Esophagus (tissue), 2 donors: ENCODE measurements around the gene PNCK. TPM values are rescaled to one million over a fixed set of nuclear protein-coding genes. Genes with fewer than 3 reads are reported as not detected.

Experiments used
- H3K27ac ChIP-seq, 2 donors: one replicate each; pipeline ENCODE4 v1.5.1; 2013; ENCODE audit warnings: low read depth in 2 of 2, mild to moderate bottlenecking in 2 of 2, inconsistent platforms in 1 of 2, low read length in 1 of 2, moderate library complexity in 1 of 2
- H3K27me3 ChIP-seq, 2 donors: one replicate each; pipeline ENCODE4 v1.6.1; 2013; ENCODE audit warnings: low read length in 2 of 2, control low read depth in 1 of 2, mild to moderate bottlenecking in 1 of 2; ENCODE audit not compliant: insufficient read depth in 2 of 2, control insufficient read depth in 1 of 2
- H3K36me3 ChIP-seq, 2 donors: one replicate each; pipeline ENCODE4 v1.6.1; 2013; ENCODE audit warnings: low read length in 1 of 2; ENCODE audit not compliant: control insufficient read depth in 2 of 2, insufficient read depth in 2 of 2
- H3K4me1 ChIP-seq, 2 donors: one replicate each; pipeline ENCODE4 v1.6.1; 2013; ENCODE audit warnings: low read length in 1 of 2; ENCODE audit not compliant: control insufficient read depth in 2 of 2, insufficient read depth in 2 of 2
- H3K4me3 ChIP-seq, 2 donors: one replicate each; pipeline ENCODE4 v1.5.1; 2013; ENCODE audit warnings: low read length in 2 of 2, mild to moderate bottlenecking in 2 of 2, low read depth in 1 of 2, moderate library complexity in 1 of 2
- H3K9me3 ChIP-seq, 2 donors: one replicate each; pipeline ENCODE4 v1.6.1; 2013; ENCODE audit warnings: mild to moderate bottlenecking in 2 of 2, low read depth in 1 of 2, low read length in 1 of 2, moderate library complexity in 1 of 2; ENCODE audit not compliant: control insufficient read depth in 2 of 2, insufficient read depth in 1 of 2
- WGBS, 2 donors: extraction: QIAGEN DNeasy Blood & Tissue Kit; methylation state at CpG; one replicate each; pipeline ENCODE4 v1.1.7; 2013; 5-methylcytosine and 5-hydroxymethylcytosine counted together
- polyA plus RNA-seq, 2 donors: library from polyadenylated mRNA; stranded (reverse); fragments of 200-250 nt; gene quantifications; one replicate each; pipeline ENCODE4 v1.2.3, GENCODE V29; 2013
- donor health status: healthy with polysubstance abuse.
- donor health status: Bipolar disorder and iron deficiency.

The PNCK gene
- polyA plus RNA-seq, 2 donors = 5.0 to 6.4 TPM

- H3K27me3 ChIP-seq = no peaks in the 10 kb centered on the region
- H3K9me3 ChIP-seq = no peaks in the 10 kb centered on the region
- WGBS, 2 donors = 87 to 91% methylated on average over 14 of the region's 14 CpGs
Observed at GRCh38 chrX:153633048-153633447, 40.6 kb downstream of the PNCK start.

DNA sequence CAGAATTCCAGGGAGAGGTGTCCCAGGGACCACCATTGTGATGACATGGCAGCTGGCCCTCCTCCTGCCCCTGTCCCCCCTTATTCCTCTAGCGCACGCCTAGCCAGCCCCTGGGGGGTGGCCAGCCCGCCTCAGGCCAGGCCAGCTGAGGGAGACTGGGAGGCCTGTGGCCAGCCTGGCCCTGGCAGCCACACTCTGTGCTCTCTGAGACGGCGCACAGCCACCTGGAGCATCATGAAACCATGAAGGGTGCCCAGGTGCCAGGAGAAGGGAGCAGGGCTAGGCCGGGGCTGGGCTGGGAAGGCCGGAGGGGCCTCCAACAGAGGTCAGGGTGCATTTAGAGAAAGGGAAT is 41.0 kb downstream of the PNCK start:
- Histone ChIP-seq H3K4me1 (no peaks in the 10 kb centered on the region), H3K4me3 (no peak overlapping the region), H3K27ac (no peak overlapping the region), H3K9me3 (no peaks in the 10 kb centered on the region), H3K27me3 (no peaks in the 10 kb centered on the region), H3K36me3 (no peaks in the 10 kb centered on the region)
- 76 to 98% methylated on average over 7 of the region's 7 CpGs for WGBS, 2 donors

More at GRCh38 chrX:153633048-153633447, 40.6 kb downstream of the PNCK start:
- Histone ChIP-seq H3K36me3 (no peaks in the 10 kb centered on the region), H3K27ac (no peak overlapping the region), H3K4me1 (no peaks in the 10 kb centered on the region), H3K4me3 (no peak overlapping the region)

DNA sequence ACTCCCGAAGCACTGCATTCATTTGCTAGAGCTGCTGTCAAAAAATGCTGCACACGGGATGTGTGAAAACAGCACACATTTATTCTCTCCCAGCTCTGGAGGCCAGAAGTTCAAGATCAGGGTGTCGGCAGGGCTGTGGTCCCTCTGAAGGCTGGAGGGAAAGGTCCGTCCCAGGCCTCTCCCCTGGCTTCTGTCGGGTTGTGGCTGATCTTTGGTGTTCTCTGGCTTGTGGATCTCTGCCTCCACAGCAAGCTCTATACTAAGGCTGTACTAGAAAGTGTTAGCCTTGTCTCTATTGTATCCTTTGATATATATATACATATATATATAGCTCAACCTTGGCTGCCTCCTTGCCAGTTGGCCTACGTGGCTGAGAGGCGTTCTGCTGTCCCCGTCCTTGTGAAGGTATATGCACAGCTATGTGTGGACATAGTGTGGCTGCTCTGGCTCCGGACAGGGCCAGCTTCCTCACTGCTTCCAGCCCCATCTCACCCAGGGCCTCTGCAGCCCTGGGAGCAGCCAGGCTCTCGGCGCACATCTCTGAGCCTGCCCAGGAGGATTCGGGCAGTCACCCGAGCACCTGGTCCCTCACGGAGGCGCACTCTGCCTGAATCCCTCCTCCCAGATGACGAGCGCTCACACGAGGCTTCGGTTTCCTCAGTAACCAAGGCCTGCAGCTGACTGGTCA is 41.6 kb downstream of the PNCK start:
- H3K4me3 ChIP-seq = no peak overlapping the region
- no peaks in the 10 kb centered on the region for H3K36me3 ChIP-seq
- no peaks in the 10 kb centered on the region for H3K4me1 ChIP-seq
- no peaks in the 10 kb centered on the region for H3K9me3 ChIP-seq
- H3K27me3 ChIP-seq = no peaks in the 10 kb centered on the region
- H3K27ac ChIP-seq = no peak overlapping the region
- WGBS, 2 donors = 87 to 95% methylated on average over 19 of the region's 19 CpGs

- no peaks in the 10 kb centered on the region for H3K27me3 ChIP-seq
- H3K4me3 ChIP-seq = no peak overlapping the region
- no peaks in the 10 kb centered on the region for H3K36me3 ChIP-seq
- H3K9me3 ChIP-seq = no peaks in the 10 kb centered on the region
- H3K4me1 ChIP-seq = no peaks in the 10 kb centered on the region
- 93 to 96% methylated on average over 2 of the region's 2 CpGs for WGBS, 2 donors
- H3K27ac ChIP-seq = no peak overlapping the region
Observed at GRCh38 chrX:153631346-153631745, 42.3 kb downstream of the PNCK start.

- Histone ChIP-seq H3K4me1 (no peaks in the 10 kb centered on the region), H3K36me3 (no peaks in the 10 kb centered on the region), H3K27ac (no peak overlapping the region), H3K4me3 (no peak overlapping the region), H3K9me3 (no peaks in the 10 kb centered on the region), H3K27me3 (no peaks in the 10 kb centered on the region)
- WGBS, 2 donors = 79 to 87% methylated on average over 12 of the region's 12 CpGs
Observed at GRCh38 chrX:153628665-153629064, 44.9 kb downstream of the PNCK start.

DNA sequence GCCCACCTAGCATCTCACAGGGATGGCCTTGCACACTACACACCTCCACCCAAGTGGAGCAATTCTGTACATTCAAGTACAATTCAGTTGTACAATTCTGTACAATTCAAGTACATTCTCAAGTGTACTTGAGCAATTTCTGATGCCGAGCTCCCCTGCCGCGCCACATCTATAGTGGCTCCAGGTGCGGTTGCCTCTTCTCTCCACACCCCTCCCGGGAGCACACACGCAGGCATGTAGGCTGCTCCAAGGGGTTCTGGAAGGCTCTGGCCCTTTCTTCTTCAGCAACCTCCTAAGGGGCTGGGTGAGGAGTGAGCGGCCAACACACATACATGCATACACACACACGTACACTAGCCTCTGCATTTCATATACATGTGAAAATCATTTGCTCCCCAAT is 45.5 kb downstream of the PNCK start:
- Histone ChIP-seq H3K4me3 (no peak overlapping the region), H3K27me3 (no peaks in the 10 kb centered on the region), H3K9me3 (no peaks in the 10 kb centered on the region), H3K36me3 (no peaks in the 10 kb centered on the region), H3K4me1 (no peaks in the 10 kb centered on the region), H3K27ac (no peak overlapping the region)
- WGBS, 2 donors = 89 to 94% methylated on average over 8 of the region's 8 CpGs

DNA sequence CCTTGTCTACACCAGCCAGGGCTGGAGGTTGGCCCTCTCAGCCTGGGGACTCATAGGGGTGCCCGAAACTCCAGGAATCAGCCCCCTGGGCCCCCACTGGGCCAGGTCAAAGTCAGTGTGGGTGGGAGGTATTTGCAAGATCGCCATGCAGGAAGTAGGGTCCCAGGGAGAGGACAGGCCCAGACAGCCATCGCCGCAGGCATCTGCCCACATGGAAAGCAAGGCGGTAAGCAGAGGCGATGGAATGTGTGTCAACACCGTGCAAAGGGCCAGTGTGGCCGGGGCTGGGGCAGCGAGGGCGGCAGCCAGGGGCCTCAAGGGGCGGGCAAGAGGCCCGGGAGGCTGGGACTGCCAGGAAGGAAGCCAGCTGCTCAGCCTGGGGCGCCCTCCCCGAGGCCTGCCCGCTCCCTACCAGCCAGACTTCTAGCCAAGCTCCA is 45.9 kb downstream of the PNCK start:
- Histone ChIP-seq H3K4me3 (no peak overlapping the region), H3K9me3 (no peaks in the 10 kb centered on the region), H3K4me1 (no peaks in the 10 kb centered on the region), H3K36me3 (no peaks in the 10 kb centered on the region), H3K27ac (no peak overlapping the region), H3K27me3 (no peaks in the 10 kb centered on the region)
- WGBS, 2 donors = 54 to 59% methylated on average over 10 to 15 of the region's 15 CpGs

DNA sequence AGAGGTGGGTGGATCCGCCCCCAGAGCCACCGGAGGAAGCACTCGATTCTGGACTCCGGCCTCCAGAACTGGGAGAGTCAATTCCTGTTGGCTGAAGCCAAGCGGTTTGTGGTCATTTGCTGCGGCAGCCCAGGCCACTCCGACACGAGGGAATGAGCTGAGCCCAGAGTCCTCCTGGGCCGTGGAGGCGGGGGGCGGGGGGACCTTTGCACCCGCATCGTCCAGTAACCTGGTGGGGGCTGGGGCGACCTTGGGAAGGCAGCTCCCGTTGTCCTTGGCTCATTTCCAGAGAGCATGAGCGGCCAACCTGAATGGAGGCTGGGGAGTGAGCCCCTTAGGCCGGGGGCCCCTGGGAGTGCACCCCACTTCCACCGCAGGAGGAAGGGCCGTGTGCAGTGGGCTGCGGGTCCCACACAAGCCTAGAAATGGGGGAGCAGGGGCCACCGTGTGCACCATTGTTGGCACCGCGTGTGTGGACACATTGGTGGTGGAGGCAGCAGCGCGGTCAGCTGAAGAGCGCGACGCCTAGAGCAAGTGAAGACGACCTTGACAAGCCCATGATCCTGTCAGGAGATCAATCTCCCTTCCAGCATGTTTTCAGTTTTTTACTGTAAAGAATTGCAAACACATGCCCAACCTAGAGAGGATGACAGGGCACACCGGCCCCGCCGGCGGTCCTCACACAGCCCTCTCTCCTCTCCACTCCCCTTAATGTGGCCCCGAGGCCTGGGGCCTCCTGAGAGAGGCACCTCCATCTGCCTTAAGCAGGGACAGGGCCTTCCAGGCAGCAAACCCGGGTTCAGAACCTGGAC is 46.5 kb downstream of the PNCK start:
- no peaks in the 10 kb centered on the region for H3K27me3 ChIP-seq
- H3K27ac ChIP-seq = no peak overlapping the region
- no peaks in the 10 kb centered on the region for H3K36me3 ChIP-seq
- no peaks in the 10 kb centered on the region for H3K9me3 ChIP-seq
- no peaks in the 10 kb centered on the region for H3K4me1 ChIP-seq
- 73 to 79% methylated on average over 30 to 35 of the region's 35 CpGs for WGBS, 2 donors
- no peak overlapping the region for H3K4me3 ChIP-seq

GRCh38 chrX:153626025-153626633 is 47.5 kb downstream of the PNCK start:
- no peaks in the 10 kb centered on the region for H3K4me1 ChIP-seq
- 83 to 91% methylated on average over 16 of the region's 16 CpGs for WGBS, 2 donors
- no peaks in the 10 kb centered on the region for H3K9me3 ChIP-seq
- H3K27ac ChIP-seq = no peak overlapping the region
- H3K36me3 ChIP-seq = no peaks in the 10 kb centered on the region
- H3K4me3 ChIP-seq = no peak overlapping the region
- H3K27me3 ChIP-seq = no peaks in the 10 kb centered on the region
